22Rv1 (cell line): ENCODE data around the gene OTUB2.

Experiments used
- CTCF ChIP-seq: fragments of 450-650 bp; IDR thresholded peaks from 2 replicates; pipeline ENCODE4 v1.5.1; 2017; ENCODE audit warnings: mild to moderate bottlenecking
- ZFX ChIP-seq: fragments of 450-650 bp; IDR thresholded peaks from 2 replicates; pipeline ENCODE4 v1.6.1; 2017; ENCODE audit warnings: antibody characterized with exemption, borderline replicate concordance

- no peak for TF ChIP-seq CTCF
- TF ChIP-seq ZFX, result no peak
Observed at GRCh38 chr14:94027566-94028449, 1.7 kb downstream of the OTUB2 start.
